GM19043 (cell line): ENCODE data around the gene PIM1.

Source experiments
- ATAC-seq: cut with Tn5 transposase; IDR thresholded peaks from one replicate; pipeline ENCODE4 v1.9.1; 2021; ENCODE audit warnings: low read depth; ENCODE audit not compliant: unreplicated experiment

The PIM1 gene

DNA sequence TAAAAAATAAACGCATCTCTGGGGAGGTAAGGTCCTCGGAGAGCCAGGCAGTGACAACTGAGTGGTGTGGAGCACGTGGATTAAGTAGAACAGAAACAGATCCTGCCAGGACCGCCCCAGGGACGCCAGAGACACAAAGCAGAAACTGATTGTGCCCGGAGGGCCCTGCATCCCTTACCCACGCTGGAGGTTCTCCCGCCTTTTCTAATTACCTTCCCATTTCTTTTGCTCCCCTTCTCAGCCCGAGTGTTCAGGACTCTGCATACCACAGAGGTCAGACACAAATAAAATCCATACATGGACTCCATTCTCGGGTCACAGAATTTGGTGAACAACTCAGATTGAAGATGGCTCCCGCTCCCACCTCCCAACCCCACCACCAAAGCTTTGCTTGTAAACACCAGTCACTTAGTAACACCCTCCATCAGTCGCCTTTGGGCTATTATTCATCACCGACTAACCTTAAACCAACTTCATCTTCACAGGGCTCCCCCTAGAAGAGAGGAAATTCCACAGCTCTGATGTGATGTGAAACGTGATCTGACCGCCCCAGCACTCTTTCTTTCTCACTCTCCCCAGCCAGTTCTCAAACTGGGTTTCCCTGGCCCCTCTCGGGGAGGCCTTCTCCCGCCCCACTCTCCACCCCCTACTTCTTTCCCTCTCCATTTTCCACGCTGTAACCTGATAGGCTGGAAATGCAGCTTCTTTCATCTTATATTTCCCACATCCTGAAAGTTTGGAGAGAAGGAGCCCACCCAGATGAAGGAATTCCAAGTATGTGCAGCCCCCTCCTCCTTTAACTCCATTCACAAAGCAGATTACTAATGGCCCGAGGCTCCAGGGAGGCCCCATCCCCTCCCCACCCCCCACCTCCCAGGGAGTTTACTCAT lies 32.5 kb upstream of the PIM1 start:
- ATAC-seq: no peak

DNA sequence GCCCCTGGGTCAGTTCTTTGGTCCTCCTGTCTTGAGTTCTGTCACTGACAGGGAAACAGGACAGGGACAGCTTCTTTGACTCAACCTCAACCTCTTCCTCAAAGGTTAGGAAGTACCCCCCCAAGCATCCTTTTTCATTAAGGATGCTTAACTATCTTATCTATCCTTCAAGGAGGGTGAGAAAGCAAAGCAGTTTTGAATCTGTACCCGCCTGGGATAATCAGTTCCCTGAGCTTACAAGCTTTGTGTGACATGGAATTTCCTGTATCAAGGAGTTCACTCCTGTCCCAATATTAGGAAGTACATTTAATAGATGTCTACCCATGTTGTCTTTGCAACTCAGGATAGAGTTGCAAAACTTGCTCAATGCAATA lies 31.1 kb upstream of the PIM1 start:
- ATAC-seq: no peak

DNA sequence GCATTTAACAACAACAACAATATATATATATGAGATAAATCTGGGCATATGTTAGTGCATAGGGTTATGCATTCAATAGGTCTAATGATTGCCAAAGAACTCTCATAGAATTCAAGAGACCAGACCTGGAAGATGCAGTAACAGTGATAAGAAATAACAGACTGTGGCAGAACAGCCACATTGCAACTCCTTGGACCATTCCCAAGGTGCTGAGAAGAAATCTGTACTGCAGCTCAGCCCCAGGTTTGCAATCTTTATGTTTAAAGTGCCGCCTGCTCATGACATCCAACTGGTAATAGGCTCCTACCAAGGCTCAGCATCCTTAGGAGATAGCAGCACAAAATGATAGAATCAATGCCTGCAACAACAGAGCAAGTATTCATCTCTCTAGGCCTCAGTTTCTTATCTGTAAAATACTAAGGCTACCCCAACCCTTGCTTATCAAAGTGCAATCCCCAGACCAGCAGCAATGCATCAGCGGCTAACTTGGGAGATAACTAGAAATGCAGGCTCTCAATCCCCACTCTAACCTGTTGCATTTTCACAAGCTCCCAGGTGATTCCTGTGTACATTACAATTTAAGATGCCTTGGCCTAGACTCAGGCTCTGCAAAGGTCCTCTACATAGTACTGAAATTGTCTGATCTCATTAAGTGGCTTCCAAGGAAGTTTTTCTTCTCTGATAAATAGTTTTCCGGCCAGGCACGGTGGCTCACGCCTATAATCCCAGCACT lies 30.6 kb upstream of the PIM1 start:
- ATAC-seq: no peak

DNA sequence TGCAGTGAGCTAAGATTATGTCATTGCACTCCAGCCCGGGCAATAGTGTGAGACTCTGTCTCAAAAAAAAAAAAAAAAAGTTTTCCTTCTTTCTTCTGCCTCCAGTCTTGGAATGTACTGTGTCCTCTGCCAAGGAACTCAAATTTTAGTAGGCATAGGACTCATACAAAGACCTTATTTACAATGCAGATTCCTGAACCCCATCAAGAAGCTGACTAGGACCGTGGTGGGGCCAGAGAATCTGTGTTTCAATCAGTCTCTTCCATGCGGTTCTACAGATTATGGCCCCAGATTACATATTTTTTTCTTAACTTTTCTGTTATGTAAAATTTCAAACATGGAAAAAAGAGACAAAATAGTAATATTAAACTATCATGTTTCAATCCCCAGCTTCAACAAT lies 29.8 kb upstream of the PIM1 start:
- no peak for ATAC-seq

DNA sequence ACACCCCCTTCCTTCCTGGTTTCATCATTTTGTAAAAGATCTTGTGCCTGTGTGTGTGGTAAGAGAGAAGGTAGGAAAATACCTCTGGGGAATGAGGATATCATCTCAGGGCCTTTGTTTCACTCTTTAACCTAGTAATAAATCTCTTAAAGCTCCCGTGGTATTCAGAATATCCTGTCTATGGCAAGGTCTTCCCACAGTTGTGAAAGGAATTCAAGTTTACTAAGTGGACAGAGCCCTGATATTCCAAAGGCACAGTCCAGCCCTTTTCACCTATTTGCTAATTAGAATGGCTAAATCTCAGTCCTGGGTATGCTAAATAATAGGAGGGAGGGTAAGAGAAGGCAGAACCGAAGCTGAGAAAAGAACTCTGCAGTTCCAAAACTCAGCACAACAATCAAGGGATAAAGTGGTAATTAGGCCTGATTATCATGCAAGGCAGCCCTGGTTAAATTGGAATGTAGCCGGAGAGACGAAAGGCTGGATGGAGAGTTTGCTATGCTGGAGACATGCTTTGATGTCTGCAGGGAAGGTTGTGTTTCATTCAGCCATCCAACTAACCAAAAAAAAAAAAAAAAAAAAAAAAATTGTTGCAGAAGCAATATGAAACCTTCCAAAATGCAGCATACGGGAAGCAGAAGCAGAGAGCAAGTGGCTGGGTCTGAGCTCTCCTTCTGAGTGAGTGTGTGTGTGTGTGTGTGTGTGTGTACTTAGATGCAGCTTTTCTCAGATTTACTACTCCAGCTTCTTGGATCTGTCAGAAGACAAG lies 28.5 kb upstream of the PIM1 start:
- ATAC-seq: no peak

DNA sequence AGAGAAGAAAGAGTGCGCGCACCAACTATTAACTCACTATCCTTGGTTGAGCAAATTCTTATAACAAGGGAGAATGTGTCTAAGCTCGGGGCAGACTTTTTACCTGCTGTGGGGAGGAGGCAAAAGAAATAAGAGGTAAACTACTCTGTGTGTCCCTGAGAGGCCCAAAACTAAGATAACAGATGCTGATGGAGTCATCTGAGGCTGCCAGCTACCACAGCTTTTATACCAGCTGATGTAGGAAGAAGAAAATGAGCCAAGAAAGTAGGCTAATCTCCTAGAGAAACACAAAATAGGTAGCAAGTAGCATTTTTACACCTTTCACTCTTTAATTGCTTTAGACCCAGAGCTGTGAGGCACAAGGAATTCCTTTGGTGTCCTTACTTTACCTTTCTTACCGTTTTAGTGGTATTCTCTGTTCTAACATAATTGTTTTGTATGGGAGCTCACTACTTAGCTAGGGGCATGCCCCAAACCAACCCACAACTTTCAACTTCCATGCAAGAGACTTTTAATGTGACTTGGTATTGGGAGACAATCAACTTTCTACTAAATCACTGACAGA lies 27.8 kb upstream of the PIM1 start:
- ATAC-seq: no peak

DNA sequence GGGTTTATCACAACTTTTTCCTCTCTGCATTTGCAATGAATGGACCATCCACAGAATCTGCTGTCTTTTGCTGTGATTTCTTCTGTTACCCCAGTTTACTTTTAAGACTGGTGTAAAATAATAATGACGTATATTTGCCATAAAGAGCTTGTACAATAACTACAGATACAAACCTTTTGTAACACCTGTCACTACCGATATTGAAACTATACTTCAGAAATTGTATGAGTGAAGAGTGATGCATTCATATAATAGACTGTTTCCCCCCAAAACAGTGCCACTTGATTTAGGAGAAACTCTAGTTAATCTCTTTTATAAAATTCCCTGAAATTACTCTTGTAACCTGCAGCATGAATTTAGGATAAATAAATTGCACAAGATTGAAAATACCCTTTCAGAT lies 26.4 kb upstream of the PIM1 start:
- no peak for ATAC-seq

DNA sequence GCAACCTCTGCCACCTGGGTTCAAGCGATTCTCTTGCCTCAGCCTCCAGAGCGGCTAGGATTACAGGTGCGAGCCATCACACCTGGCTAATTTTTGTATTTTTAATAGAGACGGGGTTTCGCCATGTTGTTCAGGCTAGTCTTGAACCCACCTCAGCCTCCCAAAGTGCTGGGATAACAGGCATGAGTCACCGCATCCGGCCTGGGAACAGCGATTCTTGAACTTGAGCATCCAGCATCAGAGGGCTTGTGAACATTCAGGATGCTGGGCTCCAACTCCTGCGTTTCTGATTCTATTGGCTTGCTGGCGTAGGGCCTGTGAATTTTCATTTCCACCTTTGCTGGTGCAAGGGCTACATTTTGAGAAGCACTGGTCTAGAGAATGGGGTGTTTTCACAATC lies 24.5 kb upstream of the PIM1 start:
- ATAC-seq: no peak

DNA sequence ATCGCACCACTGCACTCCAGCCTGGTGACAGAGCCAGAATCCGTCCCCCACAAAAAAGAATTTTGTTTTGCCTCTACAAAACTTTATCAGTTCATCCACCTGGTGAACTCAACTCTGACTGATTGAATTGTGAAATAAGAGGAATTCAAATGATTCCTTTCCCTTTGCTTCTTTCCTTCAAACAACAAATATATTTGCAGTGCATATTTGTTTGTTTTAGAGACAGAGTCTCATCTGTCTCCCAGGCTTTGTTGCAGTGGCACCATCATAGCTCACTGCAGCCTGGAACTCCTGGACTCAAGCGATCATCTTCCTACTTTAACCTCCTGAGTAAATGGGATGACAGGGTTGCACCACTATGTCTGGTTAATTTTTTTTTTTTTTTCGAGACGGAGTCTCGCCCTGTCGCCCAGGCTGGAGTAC lies 23.2 kb upstream of the PIM1 start:
- no peak for ATAC-seq

DNA sequence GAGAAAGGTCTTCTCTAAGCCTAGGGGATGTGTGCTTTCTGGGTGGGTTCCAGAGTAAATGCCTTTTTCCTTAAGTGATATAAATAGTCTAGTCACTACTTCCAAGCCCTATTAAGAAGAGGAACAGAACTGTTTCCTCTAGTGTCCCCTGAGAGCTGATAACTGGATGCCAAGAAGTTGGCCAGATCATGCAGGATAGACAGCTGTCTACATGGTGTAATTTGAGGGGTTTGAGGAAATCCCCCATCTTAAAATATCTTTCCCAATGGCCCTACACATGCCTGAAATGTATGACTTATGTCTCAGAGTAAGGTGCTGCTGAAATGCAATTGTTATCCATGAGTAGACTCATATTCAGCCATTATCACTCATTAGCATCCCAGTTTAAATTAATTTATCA lies 20.2 kb upstream of the PIM1 start:
- no peak for ATAC-seq

DNA sequence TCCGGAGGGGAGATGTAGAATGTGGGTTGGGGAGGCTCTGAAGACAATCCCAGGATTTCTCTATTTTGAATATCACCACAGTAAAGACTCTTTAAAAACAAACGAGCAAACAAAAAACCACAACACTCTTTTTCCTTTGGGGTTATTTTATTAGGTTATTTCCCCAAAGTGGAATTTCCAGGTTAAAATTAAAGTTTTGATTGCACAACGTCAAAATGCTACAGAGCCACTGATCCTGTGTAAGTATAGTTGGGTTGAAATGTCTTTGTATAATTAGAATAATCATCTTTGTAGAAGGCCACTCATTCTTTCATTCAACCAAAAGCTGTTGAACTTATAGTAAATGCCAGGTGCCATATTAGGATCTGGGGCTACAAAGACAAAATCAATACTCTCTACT lies 19.6 kb upstream of the PIM1 start:
- ATAC-seq: no peak

DNA sequence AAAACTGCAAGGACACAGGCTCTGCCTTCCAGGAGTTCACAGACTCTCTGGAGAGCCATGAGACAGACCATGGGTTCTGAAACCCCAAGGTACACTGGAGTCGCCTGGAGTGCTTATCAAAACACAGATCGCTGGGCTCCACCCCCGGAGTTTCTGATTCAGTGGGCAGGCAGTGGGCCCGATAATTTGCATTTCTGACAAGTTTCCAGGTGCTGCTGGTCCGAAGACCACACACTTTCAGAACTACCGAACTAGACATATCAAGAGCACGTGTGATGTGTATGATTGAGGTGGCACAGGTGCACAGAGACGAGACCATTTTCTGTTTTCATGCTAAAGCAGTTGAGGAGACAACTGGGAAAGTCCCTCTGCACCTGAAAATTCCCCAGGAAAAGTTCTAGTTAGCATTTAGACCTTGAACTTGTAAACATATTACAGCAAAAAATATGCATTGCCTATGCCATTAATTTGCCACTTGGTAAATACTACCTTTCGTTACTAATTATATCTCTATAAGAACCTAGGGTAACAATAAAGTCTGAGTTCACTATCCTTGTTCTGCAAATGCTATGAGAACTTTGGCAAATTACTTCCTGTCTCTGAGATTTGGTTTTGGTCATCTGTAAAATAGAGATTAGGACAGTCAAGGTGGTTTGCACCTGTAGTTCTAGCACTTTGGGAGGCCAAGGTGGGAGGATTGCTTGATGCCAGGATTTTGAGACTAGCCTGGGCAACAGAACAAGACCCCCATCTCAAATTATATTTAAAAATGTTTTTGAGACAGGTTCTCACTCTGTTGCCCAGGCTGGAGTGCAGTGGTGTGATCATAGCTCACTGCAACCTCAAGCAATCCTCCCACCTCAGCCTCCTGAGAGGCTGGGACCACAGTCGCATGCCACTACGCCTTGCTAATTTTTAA lies 14.3 kb upstream of the PIM1 start:
- peak; percentile 91 for ATAC-seq

DNA sequence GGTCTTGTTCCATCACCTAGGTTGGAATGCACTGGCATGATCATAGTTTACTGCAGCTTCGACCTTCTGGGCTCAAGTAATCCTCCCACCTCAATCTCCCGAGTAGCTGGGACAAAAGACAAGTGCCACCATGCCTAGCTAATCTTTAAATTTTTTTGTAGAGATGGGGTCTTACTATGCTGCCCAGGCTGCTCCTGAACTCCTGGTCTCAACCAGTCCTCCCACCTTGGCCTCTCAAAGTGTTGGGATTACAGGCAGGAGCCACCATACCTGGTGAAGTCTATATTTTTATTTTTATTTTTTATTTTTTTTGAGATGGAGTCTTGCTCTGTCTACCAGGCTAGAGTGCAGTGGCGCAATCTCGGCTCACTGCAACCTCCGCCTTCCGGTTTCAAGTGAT lies 11.4 kb upstream of the PIM1 start:
- no peak for ATAC-seq

DNA sequence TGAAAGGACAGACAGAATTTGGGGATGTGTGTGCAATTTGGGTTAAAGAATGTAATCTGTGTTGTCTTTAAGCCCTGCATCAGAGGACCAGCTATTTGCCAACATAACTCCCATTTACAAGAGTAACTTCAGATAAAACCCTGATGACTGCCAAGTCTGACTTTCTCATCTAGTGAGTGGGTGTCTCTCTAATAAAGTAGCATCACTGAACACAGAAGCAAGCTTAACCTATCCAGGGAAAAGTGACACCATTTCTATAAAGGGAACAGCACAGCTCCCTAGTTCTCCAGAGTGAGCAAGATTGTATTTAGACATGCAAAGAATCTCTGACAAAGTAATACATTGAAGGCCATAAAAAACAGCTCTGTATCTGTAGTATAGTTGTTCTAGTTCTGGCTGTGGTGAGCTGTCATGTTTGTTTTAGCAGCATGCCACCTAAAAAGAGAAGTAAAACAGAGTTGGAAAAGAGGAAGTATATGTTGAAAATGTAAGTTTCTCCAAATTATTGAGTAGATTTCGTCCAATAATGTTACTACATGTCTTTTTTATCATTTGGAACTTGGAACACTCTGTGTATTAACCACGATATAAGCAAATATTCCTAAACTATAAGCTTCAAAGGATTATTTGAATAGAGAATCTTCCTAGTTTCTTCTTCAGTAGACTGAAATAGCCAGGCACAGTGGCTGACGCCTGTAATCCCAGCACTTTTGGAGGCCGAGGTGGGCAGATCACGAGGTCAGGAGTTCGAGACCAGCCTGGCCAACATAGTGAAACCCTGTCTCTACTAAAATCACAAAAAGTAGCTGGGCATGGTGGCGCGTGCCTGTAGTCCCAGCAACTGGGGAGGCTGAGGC lies 8.8 kb upstream of the PIM1 start:
- ATAC-seq: peak; percentile 75

DNA sequence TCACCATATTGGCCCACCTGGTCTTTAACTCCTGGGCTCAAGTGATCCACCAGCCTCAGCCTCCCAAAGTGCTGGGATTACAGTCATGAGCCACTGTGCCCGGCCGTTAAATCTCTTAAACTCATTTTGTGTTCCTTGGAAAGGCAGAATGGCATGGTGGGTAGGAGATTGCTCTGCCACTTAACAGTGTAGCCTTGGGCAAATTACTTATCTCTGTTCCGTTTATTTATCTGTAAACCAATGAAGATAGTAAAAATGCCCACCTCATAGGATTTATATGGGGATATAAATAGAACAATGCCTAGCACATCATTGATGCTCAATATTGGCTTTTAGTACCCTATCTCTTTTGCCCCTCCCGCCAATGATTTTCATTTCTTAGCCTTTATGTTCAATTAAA lies 7.2 kb upstream of the PIM1 start:
- ATAC-seq: no peak

DNA sequence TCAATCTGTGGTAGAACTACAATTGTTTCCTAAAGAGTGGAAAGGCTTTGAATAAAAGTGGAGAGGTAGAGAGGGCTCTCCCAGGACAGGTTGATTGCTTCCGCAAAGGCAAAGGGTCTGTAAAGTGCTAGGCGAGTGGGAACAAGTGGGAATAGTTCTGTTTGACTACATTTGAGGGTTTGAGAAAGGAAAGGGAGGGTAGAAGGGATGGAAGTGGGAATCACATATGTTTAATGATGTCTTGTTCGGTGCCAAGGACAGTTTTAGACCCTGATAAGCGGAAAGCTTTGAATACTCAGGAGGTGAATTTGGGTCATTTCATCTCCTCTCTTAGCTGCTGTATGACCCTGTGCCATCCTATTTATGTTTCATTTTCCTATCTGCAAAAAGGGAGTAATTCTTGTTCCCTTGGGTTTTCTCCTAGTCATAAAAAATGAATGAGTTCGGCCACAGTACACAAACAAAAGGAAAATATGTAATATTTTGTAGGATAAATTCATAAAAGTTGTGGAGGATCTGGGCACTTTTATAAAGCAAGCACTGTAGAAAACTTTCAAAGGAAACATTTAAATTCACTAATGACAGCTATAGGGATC lies 1.7 kb upstream of the PIM1 start:
- ATAC-seq: no peak

DNA sequence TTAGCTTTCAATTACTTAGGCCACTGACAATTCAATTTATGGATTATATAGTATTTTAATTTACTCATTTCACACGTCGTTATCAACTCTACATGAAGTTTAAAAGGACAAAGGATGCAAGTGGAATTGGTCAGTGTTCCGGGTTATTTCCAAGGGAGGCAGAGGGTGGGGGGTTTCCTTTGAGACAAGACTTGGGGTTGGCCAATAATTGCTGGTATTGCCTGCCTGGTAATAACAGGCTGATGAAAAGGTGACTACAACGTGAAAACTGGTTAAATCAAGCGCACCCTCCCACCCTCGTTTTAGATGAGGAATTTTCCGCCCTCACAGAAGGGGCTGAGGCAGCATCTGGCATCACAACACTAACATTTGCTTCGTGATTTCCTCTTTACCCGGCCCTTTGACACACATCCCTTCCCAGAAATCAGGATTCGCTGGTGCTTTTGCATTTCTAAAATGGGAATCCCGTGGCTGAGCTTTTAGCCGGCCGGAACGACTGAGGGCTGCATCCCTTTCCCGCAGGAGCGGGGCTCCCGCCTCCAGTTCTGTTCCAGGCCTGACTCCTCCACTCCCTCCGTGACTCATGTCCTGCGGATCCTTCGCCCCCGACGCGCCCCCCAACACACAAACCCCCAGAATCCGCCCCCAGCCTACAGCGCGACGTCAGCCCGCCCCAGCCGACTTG lies 999 bp upstream of the PIM1 start:
- no peak for ATAC-seq
